Measurements from ENCODE around the gene CUTA.
A peak's percentile ranks its signal among the peaks of the same experiment; 100 is the strongest.
"Not testable (repeated sequence)": the region's sequence is repeated elsewhere in the genome, so short reads cannot be mapped to it uniquely, and the experiment has no call there.

The CUTA gene

GRCh38 chr6:33384581-33385020 is 33.3 kb downstream of the CUTA start:
- ChIA-PET CTCF (interaction anchor here (0.6 kb wide), 2 partner anchors 11 to 155 kb away, joined by 3 read pairs; no protein-coding TSS in a partner anchor), POLR2A (interaction anchor here (0.6 kb wide), 1 partner anchor 296 kb away, joined by 3 read pairs; no protein-coding TSS in a partner anchor)
- TF ChIP-seq L3MBTL2 (conservative IDR thresholded peaks at IDR 0.05) (no peak), ZNF384 (IDR thresholded peaks at IDR 0.05) (peak; percentile 63)
- peak; percentile 35 for DNase-seq (ENCODE audit: extremely low spot score)

- CTCF ChIA-PET = interaction anchor here (0.6 kb wide), 2 partner anchors 12 to 156 kb away, joined by 3 read pairs; no protein-coding TSS in a partner anchor
- TF ChIP-seq FOXK2 (IDR thresholded peaks at IDR 0.05) (no peak), FOXA1 (IDR thresholded peaks at IDR 0.05) (no peak), CTBP1 (IDR thresholded peaks at IDR 0.05; ENCODE audit: borderline replicate concordance) (no peak), PKNOX1 (IDR thresholded peaks at IDR 0.05) (no peak), BHLHE40 (IDR thresholded peaks at IDR 0.05; ENCODE audit: borderline replicate concordance) (no peak), HDGF (IDR thresholded peaks at IDR 0.05; ENCODE audit: borderline replicate concordance) (no peak)
- DNase-seq (ENCODE audit: extremely low spot score) = no peak
- POLR2A ChIA-PET = interaction anchor here (0.6 kb wide), 1 partner anchor 295 kb away, joined by 3 read pairs; no protein-coding TSS in a partner anchor
These were observed 34.3 kb downstream of the CUTA start for GRCh38 chr6:33383427-33384185.

- ChIA-PET CTCF (interaction anchor here (0.7 kb wide), 1 partner anchor 10 kb away, joined by 3 read pairs; no protein-coding TSS in a partner anchor), POLR2A (no interaction called here)
- no peak for DNase-seq (ENCODE audit: extremely low spot score)
- TF ChIP-seq FOXA1 (IDR thresholded peaks at IDR 0.05) (no peak), FOXK2 (IDR thresholded peaks at IDR 0.05) (no peak), TARDBP (IDR thresholded peaks at IDR 0.05) (no peak), NFRKB (IDR thresholded peaks at IDR 0.05) (no peak)
These were observed 37.5 kb downstream of the CUTA start for GRCh38 chr6:33380272-33380981.

GRCh38 chr6:33379184-33379583 is 38.7 kb downstream of the CUTA start:
- DNase-seq (ENCODE audit: extremely low spot score); CTCF ChIA-PET; POLR2A ChIA-PET: not testable (repeated sequence)
- TF ChIP-seq ZNF384 (IDR thresholded peaks at IDR 0.05) = 0 out of 2 replicates have a peak, but pooled peaks have one; percentile 11

- DNase-seq (ENCODE audit: extremely low spot score) = no peak
- ChIA-PET POLR2A (no interaction called here), CTCF (interaction anchor here (1.3 kb wide), 1 partner anchor 12 kb away, joined by 3 read pairs; no protein-coding TSS in a partner anchor)
- TF ChIP-seq ELF4 (IDR thresholded peaks at IDR 0.05) (no peak), SUZ12 (IDR thresholded peaks at IDR 0.05) (no peak), FOXK2 (IDR thresholded peaks at IDR 0.05) (no peak), ARNT (IDR thresholded peaks at IDR 0.05) (no peak)
These were observed 40.7 kb downstream of the CUTA start for GRCh38 chr6:33377171-33377570.

- TF ChIP-seq CTBP1 (IDR thresholded peaks at IDR 0.05; ENCODE audit: borderline replicate concordance) = no peak
- no peak for TF ChIP-seq PKNOX1 (IDR thresholded peaks at IDR 0.05)
- no peak for TF ChIP-seq FOXK2 (IDR thresholded peaks at IDR 0.05)
- TF ChIP-seq ZNF384 (IDR thresholded peaks at IDR 0.05) = no peak
- no peak for TF ChIP-seq LEF1 (IDR thresholded peaks at IDR 0.05; ENCODE audit: borderline replicate concordance)
- TF ChIP-seq FOXM1 (IDR thresholded peaks at IDR 0.05; ENCODE audit: borderline replicate concordance) = no peak
- TF ChIP-seq ARNT (IDR thresholded peaks at IDR 0.05) = no peak
- no peak for TF ChIP-seq ELF4 (IDR thresholded peaks at IDR 0.05)
- no peak for TF ChIP-seq TARDBP (IDR thresholded peaks at IDR 0.05)
- POLR2A ChIA-PET = interaction anchor here (1.5 kb wide), 1 partner anchor 10 kb away, joined by 7 read pairs; no protein-coding TSS in a partner anchor
- CTCF ChIA-PET = interaction anchor here (0.9 kb wide), 1 partner anchor 10 kb away, joined by 3 read pairs; no protein-coding TSS in a partner anchor
- no peak for DNase-seq (ENCODE audit: extremely low spot score)
These were observed 42.7 kb downstream of the CUTA start for GRCh38 chr6:33375143-33375671.

GRCh38 chr6:33373960-33374910 is 43.7 kb downstream of the CUTA start:
- CTCF ChIA-PET = interaction anchor here (0.7 to 0.9 kb wide), 2 partner anchors 9 to 26 kb away, joined by 3 to 4 read pairs; no protein-coding TSS in a partner anchor
- DNase-seq (ENCODE audit: extremely low spot score) = no peak
- TF ChIP-seq BHLHE40 (IDR thresholded peaks at IDR 0.05; ENCODE audit: borderline replicate concordance) = no peak
- no peak for TF ChIP-seq L3MBTL2 (conservative IDR thresholded peaks at IDR 0.05)
- no peak for TF ChIP-seq CTBP1 (IDR thresholded peaks at IDR 0.05; ENCODE audit: borderline replicate concordance)
- TF ChIP-seq FOXM1 (IDR thresholded peaks at IDR 0.05; ENCODE audit: borderline replicate concordance) = no peak
- no peak for TF ChIP-seq NFRKB (IDR thresholded peaks at IDR 0.05)
- no peak for TF ChIP-seq TARDBP (IDR thresholded peaks at IDR 0.05)
- no peak for TF ChIP-seq SP1 (IDR thresholded peaks at IDR 0.05)
- TF ChIP-seq ZNF384 (IDR thresholded peaks at IDR 0.05) = no peak
- no peak for TF ChIP-seq ELF4 (IDR thresholded peaks at IDR 0.05)
- TF ChIP-seq HDGF (IDR thresholded peaks at IDR 0.05; ENCODE audit: borderline replicate concordance) = no peak
- no peak for TF ChIP-seq FOXA1 (IDR thresholded peaks at IDR 0.05)
- no peak for TF ChIP-seq PKNOX1 (IDR thresholded peaks at IDR 0.05)
- TF ChIP-seq FOXK2 (IDR thresholded peaks at IDR 0.05) = no peak
- no peak for TF ChIP-seq LEF1 (IDR thresholded peaks at IDR 0.05; ENCODE audit: borderline replicate concordance)
- no peak for TF ChIP-seq ARNT (IDR thresholded peaks at IDR 0.05)
- no peak for TF ChIP-seq SUZ12 (IDR thresholded peaks at IDR 0.05)
- POLR2A ChIA-PET = interaction anchor here (1.5 kb wide), 1 partner anchor 9 kb away, joined by 7 read pairs; no protein-coding TSS in a partner anchor

All from HEK293T (cell line).